CD4-positive, alpha-beta T cell (primary cell): ENCODE results near the gene INSL3. TPM values are rescaled to one million over a fixed set of nuclear protein-coding genes. Genes with fewer than 3 reads are reported as not detected.
A peak's percentile ranks its signal among the peaks of the same experiment; 100 is the strongest.

Source experiments
- ATAC-seq: fragments of 200-7000 bp; cut with Tn5 transposase; one replicate; pipeline ENCODE4 v1.10.0; 2022; ENCODE audit warnings: mild to moderate bottlenecking; ENCODE audit not compliant: poor library complexity
- CTCF ChIA-PET: fragments of 350-600 bp; sonication (Branson Sonifier 250); formaldehyde crosslinking; loops from one replicate; lab custom pipeline; 2021; ENCODE audit warnings: antibody characterized with exemption, inconsistent platforms; lab: Charles Lee
- POLR2A ChIA-PET: fragments of 350-600 bp; sonication (Branson Sonifier 250); formaldehyde crosslinking; loops from one replicate; lab custom pipeline; 2021; ENCODE audit warnings: antibody characterized with exemption, inconsistent platforms; lab: Charles Lee
- DNase-seq, 14 experiments: peaks; one replicate each; pipeline ENCODE4 v3.0.0-alpha.2; 2013 to 2020; ENCODE audit warnings: mixed read lengths in 2 of 14
- H3K27ac ChIP-seq, 2 donors: one replicate each; pipeline versions ENCODE4 v1.5.1 to v1.7.0; 2013; ENCODE audit warnings: low read length in 2 of 2, low read depth in 1 of 2, mild to moderate bottlenecking in 1 of 2
- H3K27me3 ChIP-seq, 2 experiments: 1 replicate in 1 of 2; 2 replicates in 1 of 2; pipeline versions ENCODE4 v1.6.1 to v1.7.0; 2013; ENCODE audit warnings: low read length in 2 of 2, control low read depth in 1 of 2, mild to moderate bottlenecking in 1 of 2, moderate library complexity in 1 of 2; ENCODE audit not compliant: insufficient read depth in 2 of 2, control insufficient read depth in 1 of 2
- H3K36me3 ChIP-seq: one replicate; pipeline ENCODE4 v1.6.1; 2013; ENCODE audit warnings: low read length, control low read depth; ENCODE audit not compliant: insufficient read depth
- H3K4me1 ChIP-seq: one replicate; pipeline ENCODE4 v1.6.1; 2013; ENCODE audit warnings: low read length, control low read depth; ENCODE audit not compliant: insufficient read depth
- H3K4me3 ChIP-seq: one replicate; pipeline ENCODE4 v1.5.1; 2013; ENCODE audit warnings: mild to moderate bottlenecking, low read length, moderate library complexity
- H3K9me3 ChIP-seq, 2 experiments: 1 replicate in 1 of 2; 2 replicates in 1 of 2; pipeline versions ENCODE4 v1.6.1 to v1.7.0; 2013; ENCODE audit warnings: low read length in 2 of 2, mild to moderate bottlenecking in 2 of 2, control low read depth in 1 of 2, moderate library complexity in 1 of 2; ENCODE audit not compliant: control insufficient read depth in 1 of 2, insufficient read depth in 1 of 2
- H3K27ac Mint-ChIP-seq: one replicate; pipeline ENCODE4 v1.8.0; 2020; ENCODE audit warnings: mixed read lengths
- H3K27me3 Mint-ChIP-seq: one replicate; pipeline ENCODE4 v1.8.0; 2021; ENCODE audit warnings: mixed read lengths
- H3K36me3 Mint-ChIP-seq: one replicate; pipeline ENCODE4 v1.8.0; 2021; ENCODE audit warnings: low read depth, mixed read lengths
- H3K4me1 Mint-ChIP-seq: one replicate; pipeline ENCODE4 v1.8.0; 2021; ENCODE audit warnings: low read depth, mixed read lengths
- H3K4me3 Mint-ChIP-seq: one replicate; pipeline ENCODE4 v1.8.0; 2020; ENCODE audit warnings: mild to moderate bottlenecking, mixed read lengths
- H3K9me3 Mint-ChIP-seq: one replicate; pipeline ENCODE4 v1.8.0; 2020; ENCODE audit warnings: mixed read lengths
- intact Hi-C, 2 experiments: fragments of 100-400 bp; cut with DNase I in 1 of 2; cut with micrococcal nuclease in 1 of 2; formaldehyde crosslinking; loops; one replicate each; pipeline versions ENCODE4 v1.15.1 to v1.9.0; 2023 to 2025; cut with DNase I, micrococcal nuclease
- total RNA-seq, 174 experiments: library from RNA in 2 of 174; stranded (reverse) in 2 of 174; gene quantifications; one replicate each; pipeline ENCODE4 v1.2.3 and lab custom pipeline; 2021 to 2026
- TF ChIP-seq, protein P1 (sequence below): fragments of 200-600 bp; IDR thresholded peaks from one replicate; pipeline ENCODE4 v1.8.0; 2022; ENCODE audit warnings: antibody characterized with exemption, mild to moderate bottlenecking

INSL3 gene
- total RNA-seq, 2 experiments from 2014 or later: 7.2 to 7.6 TPM

DNA sequence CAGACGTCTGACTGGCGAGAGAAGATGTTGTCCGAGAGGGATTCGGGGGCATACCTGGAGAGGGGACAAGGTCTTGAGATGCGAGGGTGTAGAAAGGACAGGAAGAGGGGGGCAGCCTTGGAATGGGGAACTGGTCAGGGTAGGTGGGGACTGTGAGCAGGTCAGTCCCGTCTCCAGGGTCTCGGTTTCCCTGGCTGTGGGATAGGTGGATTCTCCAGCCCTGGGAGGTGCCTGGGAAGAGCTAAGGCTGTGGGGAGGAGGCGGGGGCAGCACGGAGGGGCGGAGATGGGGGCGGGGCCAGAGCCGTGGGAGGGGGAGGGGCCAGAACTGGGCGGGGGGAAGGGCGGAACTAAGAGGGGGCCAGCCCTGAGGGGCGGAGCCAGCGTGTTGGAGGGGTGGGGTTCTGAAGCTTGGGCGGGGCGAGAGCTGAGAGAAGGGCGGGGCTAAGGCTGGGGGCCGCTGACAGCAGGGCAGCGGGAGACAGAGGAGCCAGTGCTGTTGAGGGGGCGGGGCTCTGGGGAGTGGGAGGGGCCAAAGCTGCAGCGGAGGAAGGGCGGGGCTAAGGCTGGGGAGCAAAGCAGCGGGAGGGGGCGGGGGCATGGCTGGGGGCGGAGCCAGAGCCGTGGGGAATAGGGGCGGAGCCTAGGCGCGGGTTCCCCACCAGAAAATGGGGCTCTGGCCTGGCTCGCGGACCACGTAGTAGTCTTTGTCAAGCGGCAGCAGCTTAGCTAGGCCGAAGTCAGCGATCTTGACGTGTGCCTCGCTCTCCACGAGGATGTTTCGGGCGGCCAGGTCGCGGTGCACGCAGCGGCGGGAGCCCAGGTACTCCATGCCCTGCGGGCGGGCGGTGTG is 9.5 kb upstream of the INSL3 start:
- no peak overlapping the region for H3K4me3 Mint-ChIP-seq
- H3K36me3 Mint-ChIP-seq: peaks cover 88% of the 10 kb centered on the region
- Histone ChIP-seq H3K4me1 (peaks cover 21% of the 10 kb centered on the region), H3K4me3 (no peak overlapping the region), H3K27ac (no peak overlapping the region), H3K9me3 (peaks cover 0 to 11% of the 10 kb centered on the region in 2 experiments), H3K36me3 (peaks cover 88% of the 10 kb centered on the region), H3K27me3 (no peaks in the 10 kb centered on the region)
- ATAC-seq: peak; percentile 82
- CTCF ChIA-PET: no interaction called here
- intact Hi-C loops: no loop called here
- H3K27me3 Mint-ChIP-seq: no peaks in the 10 kb centered on the region
- peaks cover 14% of the 10 kb centered on the region for H3K4me1 Mint-ChIP-seq
- H3K9me3 Mint-ChIP-seq: no peaks in the 10 kb centered on the region
- DNase-seq: peak in 11 of 14 experiments; percentile 28 to 81 (median 44)
- H3K27ac Mint-ChIP-seq: peak overlapping the region; percentile 49
- POLR2A ChIA-PET: interaction anchor here (1.0 to 1.5 kb wide), 2 partner anchors 15 to 17 kb away, joined by 3 to 4 read pairs; partner anchors contain the start of gene JAK3
- TF ChIP-seq, protein P1, sequence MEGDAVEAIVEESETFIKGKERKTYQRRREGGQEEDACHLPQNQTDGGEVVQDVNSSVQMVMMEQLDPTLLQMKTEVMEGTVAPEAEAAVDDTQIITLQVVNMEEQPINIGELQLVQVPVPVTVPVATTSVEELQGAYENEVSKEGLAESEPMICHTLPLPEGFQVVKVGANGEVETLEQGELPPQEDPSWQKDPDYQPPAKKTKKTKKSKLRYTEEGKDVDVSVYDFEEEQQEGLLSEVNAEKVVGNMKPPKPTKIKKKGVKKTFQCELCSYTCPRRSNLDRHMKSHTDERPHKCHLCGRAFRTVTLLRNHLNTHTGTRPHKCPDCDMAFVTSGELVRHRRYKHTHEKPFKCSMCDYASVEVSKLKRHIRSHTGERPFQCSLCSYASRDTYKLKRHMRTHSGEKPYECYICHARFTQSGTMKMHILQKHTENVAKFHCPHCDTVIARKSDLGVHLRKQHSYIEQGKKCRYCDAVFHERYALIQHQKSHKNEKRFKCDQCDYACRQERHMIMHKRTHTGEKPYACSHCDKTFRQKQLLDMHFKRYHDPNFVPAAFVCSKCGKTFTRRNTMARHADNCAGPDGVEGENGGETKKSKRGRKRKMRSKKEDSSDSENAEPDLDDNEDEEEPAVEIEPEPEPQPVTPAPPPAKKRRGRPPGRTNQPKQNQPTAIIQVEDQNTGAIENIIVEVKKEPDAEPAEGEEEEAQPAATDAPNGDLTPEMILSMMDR: no peak

DNA sequence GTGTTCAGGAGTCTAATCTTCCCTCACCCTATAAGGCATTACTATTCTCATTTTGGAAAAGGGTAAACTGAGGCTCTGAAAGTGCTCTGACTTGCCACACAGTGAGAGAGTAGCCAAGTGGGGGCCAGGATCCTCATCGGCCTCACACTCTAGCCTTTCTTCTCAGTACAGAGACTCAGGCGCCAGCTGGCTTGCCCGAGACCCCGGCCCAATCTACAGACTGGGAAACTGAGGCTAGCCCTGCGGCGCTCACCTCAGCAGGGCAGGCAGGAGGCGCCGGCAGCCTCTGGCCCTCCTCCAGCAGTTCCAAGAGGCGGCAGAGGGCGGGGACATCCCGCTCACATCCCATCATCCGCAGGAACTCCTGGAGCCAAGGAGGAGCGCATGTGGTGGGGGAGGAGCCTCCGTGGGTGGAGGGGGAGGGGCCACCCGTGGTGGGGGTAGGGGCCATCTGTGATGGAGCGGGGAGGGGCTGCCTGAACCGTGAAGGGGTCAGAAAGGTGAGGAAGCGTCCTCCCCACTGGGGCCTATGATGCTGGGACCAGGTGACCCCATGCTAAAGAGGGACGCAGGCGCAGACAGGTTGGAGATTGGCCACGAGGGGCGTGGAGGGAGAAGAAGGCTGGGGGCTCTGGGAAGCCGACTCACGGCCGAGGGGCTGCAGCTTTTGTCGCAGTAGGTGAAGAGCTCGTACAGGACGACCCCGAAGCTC is 8.7 kb upstream of the INSL3 start:
- Histone ChIP-seq H3K27me3 (no peaks in the 10 kb centered on the region), H3K4me1 (peaks cover 14% of the 10 kb centered on the region), H3K36me3 (peaks cover 86% of the 10 kb centered on the region), H3K27ac (no peak overlapping the region), H3K4me3 (no peak overlapping the region), H3K9me3 (peaks cover 0 to 11% of the 10 kb centered on the region in 2 experiments)
- ChIA-PET POLR2A (interaction anchor here (1.0 to 1.5 kb wide), 2 partner anchors 16 to 18 kb away, joined by 3 to 4 read pairs; partner anchors contain the start of gene JAK3), CTCF (interaction anchor here (0.6 to 1.9 kb wide), 2 partner anchors 26 to 443 kb away, joined by 3 to 4 read pairs; no protein-coding TSS in a partner anchor)
- intact Hi-C loops: no loop called here
- H3K27ac Mint-ChIP-seq: peak overlapping the region; percentile 49
- H3K9me3 Mint-ChIP-seq: no peaks in the 10 kb centered on the region
- TF ChIP-seq, protein P1: no peak
- H3K4me3 Mint-ChIP-seq: no peak overlapping the region
- no peaks in the 10 kb centered on the region for H3K27me3 Mint-ChIP-seq
- peaks cover 86% of the 10 kb centered on the region for H3K36me3 Mint-ChIP-seq
- H3K4me1 Mint-ChIP-seq: peaks cover 7% of the 10 kb centered on the region
- ATAC-seq: no peak
- peak in 1 of 14 experiments; percentile 46 for DNase-seq

DNA sequence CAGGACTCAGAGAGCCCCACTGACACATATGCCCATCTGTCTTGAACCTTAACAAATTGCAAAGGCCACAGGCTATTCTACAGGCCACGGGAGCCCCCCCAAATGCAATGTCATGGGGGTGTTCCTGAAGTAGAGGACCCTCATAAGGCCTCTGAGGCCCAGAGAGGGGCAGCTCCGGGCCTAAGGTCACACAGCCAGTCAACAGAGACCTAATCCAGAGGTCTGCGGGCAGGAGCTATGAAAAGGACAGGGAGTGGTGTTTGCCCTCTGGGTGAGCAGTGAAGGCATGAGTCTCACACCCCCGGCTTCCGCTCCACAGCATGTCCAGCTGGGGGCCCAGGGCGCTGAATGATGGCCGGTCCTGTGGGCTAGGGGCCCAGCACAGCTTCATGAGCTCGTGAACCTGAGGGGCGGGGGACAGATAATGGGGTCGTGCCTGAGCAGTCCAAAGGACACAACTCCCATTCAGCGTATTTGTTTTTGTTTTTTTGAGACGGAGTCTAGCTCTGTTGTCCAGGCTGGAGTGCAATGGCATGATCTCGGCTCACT is 5.3 kb upstream of the INSL3 start:
- Histone ChIP-seq H3K27ac (no peak overlapping the region), H3K27me3 (no peaks in the 10 kb centered on the region), H3K9me3 (peaks cover 0 to 6% of the 10 kb centered on the region in 2 experiments), H3K4me1 (no peaks in the 10 kb centered on the region), H3K4me3 (no peak overlapping the region), H3K36me3 (peaks cover 59% of the 10 kb centered on the region)
- Mint-ChIP-seq H3K9me3 (no peaks in the 10 kb centered on the region), H3K4me3 (no peak overlapping the region), H3K27ac (no peak overlapping the region), H3K36me3 (peaks cover 73% of the 10 kb centered on the region), H3K4me1 (peaks cover 7% of the 10 kb centered on the region), H3K27me3 (no peaks in the 10 kb centered on the region)
- DNase-seq (no peak), ATAC-seq (no peak)
- POLR2A ChIA-PET: no interaction called here
- intact Hi-C loops: no loop called here
- CTCF ChIA-PET: no interaction called here
- TF ChIP-seq, protein P1: no peak
